Measurements from ENCODE around the gene KRTAP4-3.
"Not testable (repeated sequence)": the region's sequence is repeated elsewhere in the genome, so short reads cannot be mapped to it uniquely, and the experiment has no call there.

GRCh38 chr17:41189837-41190318 lies 21.9 kb upstream of the KRTAP4-3 start, which contains the start of gene KRTAP9-1:
- TF ChIP-seq POLR2A (IDR thresholded peaks at IDR 0.05; ENCODE audit: low read length); GATA1 (IDR thresholded peaks at IDR 0.05; ENCODE audit: low read depth, low read length): not testable (repeated sequence)
